GM19324 (cell line): Measurements from ENCODE around the gene BRPF1.

ENCODE experiments used
- ATAC-seq: cut with Tn5 transposase; IDR thresholded peaks from one replicate; pipeline ENCODE4 v1.9.1; 2021; ENCODE audit warnings: mild to moderate bottlenecking, moderate library complexity; ENCODE audit not compliant: unreplicated experiment, low FRiP score

Gene BRPF1, protein sequence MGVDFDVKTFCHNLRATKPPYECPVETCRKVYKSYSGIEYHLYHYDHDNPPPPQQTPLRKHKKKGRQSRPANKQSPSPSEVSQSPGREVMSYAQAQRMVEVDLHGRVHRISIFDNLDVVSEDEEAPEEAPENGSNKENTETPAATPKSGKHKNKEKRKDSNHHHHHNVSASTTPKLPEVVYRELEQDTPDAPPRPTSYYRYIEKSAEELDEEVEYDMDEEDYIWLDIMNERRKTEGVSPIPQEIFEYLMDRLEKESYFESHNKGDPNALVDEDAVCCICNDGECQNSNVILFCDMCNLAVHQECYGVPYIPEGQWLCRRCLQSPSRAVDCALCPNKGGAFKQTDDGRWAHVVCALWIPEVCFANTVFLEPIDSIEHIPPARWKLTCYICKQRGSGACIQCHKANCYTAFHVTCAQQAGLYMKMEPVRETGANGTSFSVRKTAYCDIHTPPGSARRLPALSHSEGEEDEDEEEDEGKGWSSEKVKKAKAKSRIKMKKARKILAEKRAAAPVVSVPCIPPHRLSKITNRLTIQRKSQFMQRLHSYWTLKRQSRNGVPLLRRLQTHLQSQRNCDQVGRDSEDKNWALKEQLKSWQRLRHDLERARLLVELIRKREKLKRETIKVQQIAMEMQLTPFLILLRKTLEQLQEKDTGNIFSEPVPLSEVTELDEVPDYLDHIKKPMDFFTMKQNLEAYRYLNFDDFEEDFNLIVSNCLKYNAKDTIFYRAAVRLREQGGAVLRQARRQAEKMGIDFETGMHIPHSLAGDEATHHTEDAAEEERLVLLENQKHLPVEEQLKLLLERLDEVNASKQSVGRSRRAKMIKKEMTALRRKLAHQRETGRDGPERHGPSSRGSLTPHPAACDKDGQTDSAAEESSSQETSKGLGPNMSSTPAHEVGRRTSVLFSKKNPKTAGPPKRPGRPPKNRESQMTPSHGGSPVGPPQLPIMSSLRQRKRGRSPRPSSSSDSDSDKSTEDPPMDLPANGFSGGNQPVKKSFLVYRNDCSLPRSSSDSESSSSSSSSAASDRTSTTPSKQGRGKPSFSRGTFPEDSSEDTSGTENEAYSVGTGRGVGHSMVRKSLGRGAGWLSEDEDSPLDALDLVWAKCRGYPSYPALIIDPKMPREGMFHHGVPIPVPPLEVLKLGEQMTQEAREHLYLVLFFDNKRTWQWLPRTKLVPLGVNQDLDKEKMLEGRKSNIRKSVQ (N-terminal part only)

DNA sequence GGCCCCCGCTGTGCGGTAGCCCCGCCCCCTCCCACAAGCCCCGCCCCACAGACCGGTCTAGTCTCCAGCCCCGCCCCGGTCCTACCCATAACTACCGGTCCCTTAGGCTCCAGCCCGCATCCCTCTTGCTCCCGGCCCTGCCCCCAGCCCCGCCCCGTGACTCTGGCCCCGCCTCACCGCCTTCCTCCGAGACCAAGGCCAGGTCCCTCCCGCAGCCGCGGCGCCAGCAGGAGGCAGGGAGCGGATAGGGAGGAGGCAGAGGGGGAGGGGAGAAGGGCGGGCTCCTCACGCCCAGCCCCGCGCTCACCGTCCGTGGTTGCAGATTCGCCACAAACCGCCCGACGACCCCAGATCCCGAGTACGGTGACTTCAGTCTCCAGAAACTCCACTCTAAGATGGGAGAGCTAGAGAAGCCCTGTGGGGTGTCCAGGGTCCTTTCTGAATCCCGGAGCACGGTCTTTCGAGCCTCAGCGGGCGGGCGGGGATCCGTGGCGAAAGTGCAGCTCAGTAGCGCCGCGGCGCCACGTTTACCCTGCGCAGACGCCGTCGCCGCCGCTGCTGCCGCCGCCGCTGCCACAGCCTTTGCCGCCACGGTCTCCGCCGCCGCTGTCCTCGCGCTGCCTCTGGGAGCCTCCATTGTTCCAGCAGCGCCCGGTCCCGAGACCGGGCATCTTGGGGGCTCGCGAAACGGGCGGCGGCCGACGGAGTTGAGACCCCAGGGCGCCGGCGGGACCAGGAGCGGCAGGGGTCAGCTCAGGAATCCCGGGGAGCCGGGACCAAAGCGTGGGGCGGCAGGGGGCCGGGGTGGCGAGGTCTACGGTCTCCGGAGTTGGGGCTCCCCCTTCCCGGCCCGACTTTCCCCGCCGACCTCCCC, at the start of gene BRPF1:
Gene BRPF1, plus strand, starts transcription at position 530 of the 874 bp plus-strand sequence. CDS start 2,406 bp downstream, outside the sequence.
- peak; percentile 89 for ATAC-seq

DNA sequence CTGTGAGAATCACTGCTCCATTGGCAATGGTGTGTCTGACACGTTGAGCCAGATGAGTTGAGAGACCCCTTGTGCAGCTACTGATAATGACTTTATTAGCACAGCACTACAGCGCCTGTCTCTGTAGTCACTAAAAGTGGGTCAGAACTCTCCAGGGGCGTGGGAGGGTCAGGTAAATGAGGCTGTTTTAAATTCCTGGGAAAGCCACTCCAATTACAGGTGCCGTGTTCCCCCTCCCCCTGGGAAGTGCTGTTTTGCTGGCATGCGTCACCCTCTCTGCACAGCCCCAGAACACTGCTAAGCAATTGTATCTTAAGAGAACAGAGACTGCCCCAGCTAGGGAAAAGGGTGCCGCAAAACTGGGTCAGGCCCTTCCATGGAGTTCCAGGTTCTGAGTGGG, 49.4 kb upstream of the BRPF1 start:
- ATAC-seq: no peak

DNA sequence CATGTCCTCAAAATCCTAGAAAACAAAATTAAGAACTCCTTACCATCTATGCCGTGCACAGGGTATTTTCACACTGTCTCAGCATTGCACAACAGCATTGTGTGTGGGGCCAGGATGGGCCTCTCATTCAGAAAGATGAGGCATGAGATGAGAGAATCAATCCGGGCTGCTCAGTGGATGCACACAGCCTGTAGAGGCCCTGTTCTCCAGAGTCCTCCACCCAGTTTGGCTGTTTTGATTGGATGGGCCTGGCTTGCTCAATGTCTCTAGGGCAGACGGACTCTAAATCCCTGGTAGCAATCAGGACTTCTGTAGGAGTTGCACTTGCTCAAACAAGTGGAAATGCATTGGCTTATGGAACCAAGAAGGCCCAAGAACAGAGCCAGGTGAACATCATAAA, 48.1 kb upstream of the BRPF1 start:
- no peak for ATAC-seq

DNA sequence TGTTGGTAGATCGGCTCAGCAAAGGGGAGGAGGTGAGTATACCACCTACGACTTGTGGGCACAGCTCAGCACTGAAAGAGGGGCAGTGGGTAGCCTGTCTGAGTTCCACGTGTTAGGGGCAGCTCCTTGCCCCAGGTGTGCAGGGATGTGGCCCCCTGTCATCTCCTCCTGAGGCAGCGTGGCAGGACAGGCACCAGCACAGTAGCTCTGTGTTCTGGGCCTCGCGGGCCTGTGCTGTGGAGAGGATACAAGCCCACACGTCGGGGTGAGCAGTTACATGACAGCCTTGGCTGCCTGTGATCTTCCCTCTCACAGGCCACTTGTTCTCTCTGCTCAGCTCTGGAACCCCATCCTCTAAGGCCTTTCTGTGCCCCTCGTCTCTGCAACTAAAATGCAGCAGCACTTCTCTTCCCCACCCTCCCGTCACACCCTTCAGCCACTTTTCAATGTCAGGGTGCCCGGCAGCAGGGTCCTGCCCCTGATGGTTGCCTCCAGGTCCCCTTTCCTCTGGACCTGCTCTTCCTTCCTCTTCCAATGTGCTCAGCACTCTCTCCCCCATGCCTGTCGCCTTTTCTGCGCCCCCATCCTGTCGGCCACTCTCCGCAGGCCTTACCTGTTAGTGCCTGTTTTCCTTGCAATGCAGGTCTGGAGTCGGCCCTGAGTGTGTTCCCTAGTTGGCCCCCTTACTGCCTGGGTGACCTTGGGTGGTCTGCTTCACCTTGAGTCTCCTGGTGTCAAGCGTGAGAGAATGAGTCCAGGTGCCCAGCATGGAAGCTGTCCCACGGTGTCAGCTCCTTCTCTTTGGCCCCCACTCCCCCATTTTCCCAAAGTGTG, 46.1 kb upstream of the BRPF1 start:
- ATAC-seq: no peak

DNA sequence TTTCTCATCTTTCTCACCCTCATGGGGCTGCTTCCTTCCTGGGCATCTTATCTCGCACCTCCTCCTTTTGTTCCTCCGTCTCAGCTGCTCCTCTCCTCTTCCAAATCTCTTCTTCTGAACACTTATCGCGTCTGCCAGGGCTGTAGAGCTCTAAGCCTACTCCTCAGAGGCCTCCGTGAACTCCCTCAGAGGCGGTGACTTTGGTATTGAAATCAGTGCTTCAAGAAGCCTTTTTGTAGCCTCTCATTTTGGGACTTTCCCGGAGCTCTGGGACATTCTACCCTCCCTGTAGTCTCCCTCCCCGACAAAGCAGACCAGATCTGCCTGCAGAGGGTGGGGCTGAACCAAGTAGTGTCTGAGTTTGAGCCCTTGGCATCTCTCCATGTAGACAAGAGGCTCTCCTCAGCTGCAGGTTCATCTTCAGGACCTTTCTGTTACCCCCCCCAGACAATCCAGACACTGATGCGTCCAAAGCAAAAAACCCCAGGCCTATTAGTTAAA, 45.4 kb upstream of the BRPF1 start:
- no peak for ATAC-seq

DNA sequence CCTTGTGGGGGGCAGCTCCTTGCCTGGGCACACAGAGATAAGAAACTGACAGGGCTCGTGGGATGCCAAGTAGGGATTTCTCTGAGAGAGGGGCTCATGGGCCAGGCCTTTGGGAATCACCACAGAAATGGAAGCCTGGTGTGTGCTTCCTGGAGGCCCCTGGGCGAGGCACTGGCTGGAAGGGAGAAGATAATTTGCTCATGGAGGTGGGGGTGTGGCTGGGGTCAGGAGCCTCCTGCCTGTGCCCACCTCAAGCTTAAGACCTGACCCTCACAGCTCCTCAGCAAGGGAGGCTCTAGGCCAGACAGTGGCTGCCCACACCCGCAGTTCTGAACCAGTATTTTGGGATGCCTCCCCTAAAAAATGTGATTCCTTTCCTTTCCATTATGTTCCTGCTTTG, 44.8 kb upstream of the BRPF1 start:
- ATAC-seq: no peak

DNA sequence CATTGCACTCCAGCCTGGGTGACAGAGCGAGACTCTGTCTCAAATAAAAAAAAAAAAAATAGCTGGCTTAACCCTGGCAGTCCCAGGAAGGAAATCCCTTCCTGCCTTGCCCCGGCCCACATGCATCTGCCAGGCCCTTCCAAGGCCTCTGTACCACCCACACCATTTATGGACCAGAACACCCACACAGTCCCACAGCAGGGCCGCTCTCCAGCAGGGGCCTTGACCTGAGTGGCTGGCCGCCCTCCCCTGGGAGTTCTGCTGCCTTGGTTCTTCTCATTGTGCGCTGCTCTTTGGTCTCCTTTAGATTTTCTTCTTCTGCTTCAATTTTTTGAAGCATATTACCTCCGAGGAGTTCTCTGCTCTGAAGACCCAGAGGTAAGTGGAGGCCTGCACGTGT, 44.0 kb upstream of the BRPF1 start:
- no peak for ATAC-seq

DNA sequence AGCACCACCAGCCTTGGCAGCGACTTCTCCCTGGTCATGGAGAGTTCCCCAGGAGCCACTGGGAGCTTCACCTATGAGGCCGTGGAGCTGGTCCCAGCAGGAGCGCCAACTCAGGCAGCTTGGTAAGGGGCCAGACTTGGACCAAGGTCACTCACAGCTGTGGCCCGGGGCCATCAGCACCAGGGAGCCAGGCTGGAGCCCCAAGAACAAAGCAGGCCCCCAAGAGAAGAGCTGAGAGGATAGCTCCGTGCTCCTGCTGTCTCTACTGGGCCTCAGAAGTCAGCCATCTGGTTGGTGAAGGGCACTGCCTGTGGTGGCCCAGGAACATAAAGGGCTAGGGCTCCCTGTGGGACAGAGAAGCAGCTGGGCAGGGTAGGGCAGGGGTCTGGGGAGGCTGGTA, 42.6 kb upstream of the BRPF1 start:
- no peak for ATAC-seq

DNA sequence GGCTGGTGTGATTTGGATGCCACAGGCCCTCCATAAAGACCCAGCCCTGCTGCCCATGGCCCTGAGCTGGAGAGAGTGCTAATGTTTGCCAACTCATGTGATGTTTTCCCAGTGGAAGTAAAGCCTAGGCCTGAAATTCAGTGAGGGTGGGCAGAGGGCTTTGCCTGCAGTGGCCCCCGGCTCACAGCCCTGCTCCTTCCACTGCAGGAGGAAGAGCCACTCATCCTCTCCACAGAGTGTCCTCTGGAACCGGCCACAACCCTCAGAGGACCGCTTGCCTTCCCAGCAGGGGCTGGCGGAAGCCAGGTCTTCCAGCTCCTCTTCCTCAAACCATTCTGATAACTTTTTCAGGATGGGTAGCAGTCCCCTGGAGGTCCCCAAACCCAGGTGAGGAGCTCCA, 41.8 kb upstream of the BRPF1 start:
- no peak for ATAC-seq

DNA sequence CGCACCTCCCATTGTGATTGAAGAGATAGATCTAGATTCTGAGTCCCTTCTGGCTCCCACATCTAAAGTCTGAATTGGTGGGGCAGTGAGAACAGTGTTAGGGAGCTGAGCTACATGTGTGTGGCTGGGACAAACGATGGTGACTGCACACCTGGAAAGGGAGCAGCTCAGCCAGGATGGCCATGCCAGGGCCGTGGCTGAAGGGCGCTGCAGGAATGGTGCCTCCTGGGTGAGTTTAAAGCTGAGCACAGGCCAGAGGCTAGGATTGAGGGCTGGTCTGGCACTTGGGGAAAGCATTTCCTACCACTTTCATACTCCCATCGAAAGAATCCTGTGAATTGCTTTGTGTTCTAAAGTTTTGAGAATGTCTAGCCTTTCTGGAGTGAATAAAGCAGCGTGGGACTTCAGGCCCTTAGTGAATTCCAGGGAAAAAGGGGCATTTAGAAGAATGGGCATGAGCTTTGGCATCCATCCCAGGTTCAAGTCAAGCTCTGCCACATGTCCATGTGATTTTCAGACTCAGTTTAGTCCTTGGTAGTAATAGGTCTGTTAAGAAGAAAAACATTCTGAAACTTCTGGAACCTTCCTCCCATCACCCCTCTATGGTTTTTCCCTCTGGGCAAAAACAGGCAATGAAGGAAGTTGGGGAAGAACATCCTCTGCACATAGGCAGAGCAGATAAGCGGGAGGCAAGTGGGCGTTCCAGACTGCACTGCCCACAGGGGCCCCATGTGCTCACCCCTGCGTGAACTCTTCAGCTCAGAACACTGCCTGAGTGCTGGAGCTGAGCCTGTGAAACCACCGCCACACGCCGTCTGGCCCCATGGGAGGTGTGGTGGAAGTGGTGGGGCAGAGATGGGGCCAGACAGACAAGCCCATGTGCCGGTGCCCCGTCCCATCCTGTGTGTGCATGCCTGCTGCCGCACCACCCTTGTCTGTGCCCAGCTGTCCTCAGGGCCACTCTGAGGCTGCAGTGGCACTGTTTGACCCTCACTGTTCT, 40.8 kb upstream of the BRPF1 start:
- ATAC-seq: peak; percentile 82

DNA sequence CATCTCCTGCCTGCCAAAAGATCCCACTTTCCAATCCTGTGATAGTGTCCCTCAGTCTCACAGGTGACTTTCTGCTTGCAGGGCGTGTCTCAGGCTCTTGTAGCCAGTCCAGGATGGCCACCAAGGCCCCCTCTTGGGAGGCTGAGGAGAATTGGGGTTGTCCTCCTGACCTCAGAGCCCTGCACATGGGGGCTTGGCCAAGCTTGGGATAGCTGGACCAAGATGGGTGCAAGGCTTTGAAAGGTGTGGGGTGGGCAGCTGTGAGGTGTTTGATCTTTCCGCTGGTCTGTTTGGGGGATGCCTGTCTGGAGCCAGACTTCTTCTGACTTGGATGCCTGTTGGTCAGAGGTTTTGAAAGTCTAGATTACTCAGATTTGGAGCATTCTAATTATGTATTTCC, 39.9 kb upstream of the BRPF1 start:
- no peak for ATAC-seq

DNA sequence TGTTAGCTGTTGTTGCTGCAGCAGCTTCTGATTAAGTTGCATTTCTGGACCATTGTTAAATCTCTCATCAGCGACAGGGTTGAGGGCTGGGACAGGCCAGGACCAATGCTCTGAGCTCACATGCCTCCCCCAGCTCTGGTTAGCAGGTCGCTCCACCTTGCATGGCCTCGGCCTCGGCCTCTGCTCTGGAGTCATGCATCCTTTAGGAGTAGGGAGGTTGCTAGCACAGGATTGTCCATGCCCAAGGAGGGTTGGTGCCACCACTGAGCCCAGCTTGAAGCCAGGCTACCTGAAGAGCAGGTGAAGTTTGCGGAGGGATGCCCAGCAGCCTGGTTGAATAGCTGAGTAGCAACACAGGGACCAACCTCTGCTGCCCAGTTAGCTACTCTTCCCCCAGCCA, 39.1 kb upstream of the BRPF1 start:
- ATAC-seq: no peak

DNA sequence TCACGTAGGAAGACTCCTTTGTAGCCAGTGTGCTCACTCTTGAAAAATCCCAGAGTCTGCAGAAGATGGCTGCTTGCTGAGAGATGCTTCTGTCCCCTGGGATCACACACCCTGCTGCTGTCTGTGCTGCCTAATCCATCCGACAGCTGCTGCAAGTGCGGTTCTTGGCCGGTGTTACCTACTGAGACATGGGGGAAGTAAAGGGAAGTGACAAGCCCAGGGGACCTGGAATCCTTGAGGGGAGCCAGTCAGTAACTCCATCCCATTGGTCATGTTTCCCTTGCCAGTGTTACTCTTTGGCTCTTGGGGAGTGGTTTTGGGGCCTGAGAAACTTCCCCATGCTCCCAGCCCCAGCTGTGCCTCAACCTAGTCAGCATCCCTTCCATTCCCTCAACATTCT, 36.2 kb upstream of the BRPF1 start:
- no peak for ATAC-seq

DNA sequence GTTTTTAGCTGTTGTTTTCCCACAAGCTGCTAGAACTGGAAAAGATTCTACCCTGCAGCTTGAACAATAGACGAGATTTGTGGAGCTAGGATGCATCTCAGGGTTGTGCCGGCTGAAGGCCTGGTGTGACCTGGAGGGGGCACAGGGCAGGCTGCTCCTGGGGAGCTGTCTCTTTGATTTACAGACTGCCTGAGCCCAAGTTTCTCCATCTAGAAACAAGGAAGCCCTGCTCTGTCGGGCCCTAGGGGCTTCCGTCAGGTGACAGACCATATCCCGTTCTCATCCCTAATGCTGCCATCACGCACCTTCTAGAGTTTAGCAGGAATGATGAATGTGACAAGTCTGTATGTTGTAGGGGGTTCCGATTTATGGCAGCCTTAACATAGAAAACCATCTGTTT, 35.8 kb upstream of the BRPF1 start:
- ATAC-seq: no peak

DNA sequence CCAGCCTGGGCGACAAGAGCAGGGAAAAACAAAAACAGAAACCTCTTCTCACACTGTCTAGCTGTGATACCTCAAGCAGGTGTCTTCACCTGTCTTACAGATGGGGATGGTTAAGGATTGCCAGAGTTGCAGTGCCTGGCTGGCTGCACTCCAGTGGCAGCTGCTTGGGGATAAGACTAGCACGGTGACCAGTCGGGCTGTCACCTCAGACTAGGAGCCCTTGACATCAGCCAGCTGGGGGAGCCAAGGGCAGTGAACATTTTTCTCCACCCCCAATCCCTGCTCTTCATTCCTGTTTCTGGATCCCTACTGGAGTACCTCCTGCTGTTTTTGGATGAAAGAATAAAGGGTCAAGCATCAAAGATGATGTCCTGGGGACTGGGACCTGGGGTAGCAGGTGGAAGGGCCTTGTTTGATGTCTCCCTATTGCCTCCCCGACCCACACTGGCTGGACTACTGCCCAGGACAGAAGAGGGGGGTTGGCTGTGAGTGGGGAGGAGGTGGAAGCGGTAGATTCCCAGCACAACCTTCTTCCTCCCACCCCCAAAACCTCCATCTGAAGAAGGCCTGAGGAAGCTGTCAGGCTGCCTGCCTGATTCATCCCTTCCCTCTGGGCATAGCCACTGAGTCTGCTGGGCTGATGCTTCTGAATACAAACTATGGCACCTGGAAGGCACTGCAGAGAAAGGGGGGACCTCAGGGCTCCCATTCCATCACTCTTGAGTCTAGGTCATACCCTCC, 34.9 kb upstream of the BRPF1 start:
- no peak for ATAC-seq

DNA sequence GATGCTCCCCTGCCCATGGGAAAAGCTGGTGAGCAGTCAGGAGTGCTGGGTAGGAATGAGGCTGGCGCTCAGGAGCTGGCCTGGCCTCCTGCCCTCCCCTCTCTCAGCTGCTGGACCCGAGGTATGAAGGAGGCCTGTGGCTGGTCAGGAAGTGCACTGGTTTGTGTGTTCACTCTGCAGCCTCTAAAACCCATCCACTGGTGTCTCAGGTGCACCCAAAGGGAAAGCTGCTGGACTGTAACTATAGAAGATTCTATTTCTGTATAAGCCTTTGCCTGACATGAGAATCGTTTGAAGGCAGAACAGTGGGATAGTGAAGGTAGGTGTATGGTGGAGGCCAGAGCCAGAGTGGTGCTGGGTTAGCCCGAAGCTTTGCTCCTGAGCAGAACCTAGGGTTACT, 33.6 kb upstream of the BRPF1 start:
- ATAC-seq: no peak

DNA sequence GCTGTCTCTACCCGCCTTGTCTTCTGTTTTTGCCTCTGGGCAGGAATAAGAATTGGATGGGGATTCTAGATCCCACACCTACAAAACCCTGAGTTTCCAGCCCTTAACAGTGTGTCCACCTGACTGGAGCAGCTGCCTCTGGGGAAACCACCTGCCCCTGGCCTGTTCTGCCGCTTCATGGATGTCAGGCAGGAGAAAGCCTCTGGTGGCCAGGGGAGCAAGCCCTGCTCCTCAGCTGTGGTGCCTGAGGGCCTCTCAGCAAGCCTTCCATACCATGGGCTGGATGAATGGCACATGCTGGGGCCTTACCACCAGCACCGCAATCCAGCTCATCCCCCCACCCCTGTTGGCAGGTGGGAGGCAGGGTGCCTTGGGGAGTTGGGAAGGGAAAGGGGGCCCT, 33.2 kb upstream of the BRPF1 start:
- no peak for ATAC-seq
